HG03571 (cell line): ENCODE data around the gene HIPK2.

ENCODE experiments used
- ATAC-seq: cut with Tn5 transposase; IDR thresholded peaks from one replicate; pipeline ENCODE4 v1.9.1; 2021; ENCODE audit not compliant: unreplicated experiment

The HIPK2 gene

DNA sequence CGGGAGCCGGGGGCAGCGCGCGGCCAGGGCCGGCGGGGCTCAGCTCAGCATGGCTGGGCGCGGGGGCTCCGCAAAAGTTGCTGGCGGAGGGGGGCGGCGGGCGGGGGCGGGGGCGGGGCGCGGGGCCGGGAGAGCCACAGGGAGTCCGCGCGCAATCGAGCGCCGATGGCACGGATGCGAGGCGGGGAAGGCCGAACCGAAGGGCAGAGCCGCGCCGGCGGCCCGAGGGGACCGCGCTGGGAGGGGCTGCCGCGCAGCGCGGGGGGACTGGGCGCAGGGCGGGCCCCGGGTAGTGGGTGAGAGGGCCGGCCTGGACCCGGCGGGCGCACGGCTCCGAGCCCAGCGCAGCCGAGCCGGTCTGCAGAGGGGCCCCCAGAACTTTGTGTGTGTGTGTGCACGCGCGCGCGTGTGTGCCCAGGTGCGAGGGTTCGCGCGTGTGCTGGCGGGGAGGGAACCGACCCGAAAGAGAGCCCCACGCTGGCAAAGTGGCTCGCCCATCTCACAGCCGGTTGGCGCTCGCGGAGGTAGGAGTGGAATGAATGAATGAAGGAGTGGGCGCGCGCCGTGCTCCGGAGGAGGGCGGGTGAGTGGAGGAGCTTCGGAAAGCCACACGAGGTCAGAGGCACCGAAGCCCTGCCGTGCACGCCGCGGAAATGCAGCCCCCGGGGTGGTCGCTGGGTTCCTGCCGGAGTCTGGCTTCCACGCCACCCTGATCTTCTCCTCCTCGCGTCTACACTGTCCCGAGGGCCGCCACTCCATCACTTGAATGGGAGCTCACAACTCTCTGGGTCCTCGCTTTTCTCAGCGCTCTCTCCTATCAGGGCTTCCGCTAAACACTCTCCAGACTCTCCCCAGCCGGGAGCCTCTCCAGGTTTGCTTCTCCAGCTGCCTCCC is at the start of gene HIPK2:
HIPK2 (minus strand) TSS at position 51 of the 894 bp plus-strand sequence. CDS start 375 bp downstream, outside the sequence.
- peak; percentile 55 for ATAC-seq

DNA sequence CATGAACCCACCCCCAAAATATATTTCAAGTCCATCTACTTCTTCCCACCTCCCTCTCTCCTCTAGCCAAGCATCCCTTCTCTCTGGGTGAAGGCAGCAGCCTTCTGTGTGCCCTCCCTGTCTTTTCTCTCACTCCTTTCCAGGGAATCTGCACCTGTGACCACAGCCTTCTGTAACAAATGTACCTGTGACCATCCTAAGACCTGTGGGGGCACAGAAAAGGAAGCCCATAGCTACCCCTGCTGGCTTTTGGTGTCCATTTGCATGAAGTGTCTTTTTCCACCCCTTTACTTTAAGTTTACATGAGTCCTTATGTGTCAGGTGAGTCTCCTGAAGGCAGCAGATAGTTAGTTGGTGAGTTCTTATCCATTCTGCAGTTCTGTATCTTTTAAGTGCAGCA is 49.2 kb upstream of the HIPK2 start:
- ATAC-seq = no peak

DNA sequence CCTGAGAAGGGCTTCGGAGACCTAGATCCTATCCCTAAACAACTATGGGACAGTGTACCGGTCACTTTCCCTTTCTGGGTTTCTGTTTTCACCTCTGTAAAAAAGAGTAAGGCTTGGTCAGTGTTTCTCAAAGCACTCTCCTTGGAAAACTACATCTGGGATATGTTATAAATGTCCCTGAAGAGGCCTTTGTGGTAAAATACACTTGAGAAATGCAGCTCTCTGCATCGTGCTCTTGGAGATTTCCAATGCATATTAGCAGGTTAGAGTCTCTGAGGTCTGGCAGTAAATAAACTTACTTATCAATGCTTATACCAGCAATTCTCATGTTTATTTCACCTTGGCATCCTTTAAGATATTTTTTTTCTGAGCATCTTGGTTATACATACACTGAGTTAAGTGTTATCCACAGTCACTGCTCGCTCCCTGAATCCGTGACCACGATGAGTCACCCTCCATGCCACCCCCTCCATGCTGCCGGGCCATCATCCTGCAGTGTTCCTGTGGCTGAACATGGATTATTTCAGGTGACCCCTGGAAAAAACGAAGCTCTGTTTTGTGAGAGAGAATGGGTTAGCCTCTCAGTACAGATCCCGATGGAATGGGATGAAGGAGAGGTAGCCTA is 48.0 kb upstream of the HIPK2 start:
- ATAC-seq = no peak

DNA sequence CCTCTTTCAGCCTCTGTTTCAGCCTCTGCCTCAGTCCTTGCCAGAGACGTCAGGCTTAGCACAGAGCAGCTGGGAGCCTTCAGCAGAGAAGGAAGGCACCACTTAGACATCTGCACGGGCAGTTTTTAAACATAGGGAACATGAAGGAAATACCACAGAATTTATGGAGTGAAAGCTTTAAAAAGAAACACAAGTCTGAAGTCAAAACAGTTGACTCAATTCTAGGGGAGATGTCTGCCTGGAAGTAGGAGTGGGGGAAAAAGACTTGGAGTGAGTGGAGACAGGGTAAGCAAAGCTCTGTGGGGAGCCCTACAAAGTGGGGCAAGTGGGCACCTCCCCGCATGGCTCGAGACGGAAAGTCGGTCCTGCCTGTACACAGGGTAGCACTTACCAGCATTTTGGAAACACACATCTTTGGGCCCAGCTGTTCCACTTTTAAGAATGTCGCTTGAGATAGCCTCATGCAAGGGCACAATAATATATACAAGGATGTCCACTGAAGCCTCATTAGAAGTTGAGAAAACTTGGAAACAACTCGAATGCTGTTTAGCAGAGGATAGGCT is 46.2 kb upstream of the HIPK2 start:
- no peak for ATAC-seq

DNA sequence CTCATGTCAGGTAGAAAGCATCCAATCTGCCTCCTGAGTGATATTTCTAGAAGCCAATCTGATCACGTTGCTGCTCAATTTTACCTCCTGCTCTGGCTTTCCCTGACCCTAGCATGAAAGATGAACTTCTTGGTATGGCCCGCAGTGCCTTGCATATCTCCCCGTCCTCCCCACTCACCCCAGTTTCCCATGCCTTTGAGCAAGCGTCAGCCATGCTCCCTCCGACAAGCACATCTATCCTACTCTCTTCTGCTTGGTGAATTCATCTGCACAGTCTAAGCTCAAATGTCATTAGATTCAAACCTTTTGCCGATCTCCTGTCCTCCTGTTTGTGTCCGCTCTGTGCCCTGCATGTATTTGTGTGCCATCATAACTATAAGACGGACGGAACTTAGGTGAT is 45.1 kb upstream of the HIPK2 start:
- no peak for ATAC-seq

DNA sequence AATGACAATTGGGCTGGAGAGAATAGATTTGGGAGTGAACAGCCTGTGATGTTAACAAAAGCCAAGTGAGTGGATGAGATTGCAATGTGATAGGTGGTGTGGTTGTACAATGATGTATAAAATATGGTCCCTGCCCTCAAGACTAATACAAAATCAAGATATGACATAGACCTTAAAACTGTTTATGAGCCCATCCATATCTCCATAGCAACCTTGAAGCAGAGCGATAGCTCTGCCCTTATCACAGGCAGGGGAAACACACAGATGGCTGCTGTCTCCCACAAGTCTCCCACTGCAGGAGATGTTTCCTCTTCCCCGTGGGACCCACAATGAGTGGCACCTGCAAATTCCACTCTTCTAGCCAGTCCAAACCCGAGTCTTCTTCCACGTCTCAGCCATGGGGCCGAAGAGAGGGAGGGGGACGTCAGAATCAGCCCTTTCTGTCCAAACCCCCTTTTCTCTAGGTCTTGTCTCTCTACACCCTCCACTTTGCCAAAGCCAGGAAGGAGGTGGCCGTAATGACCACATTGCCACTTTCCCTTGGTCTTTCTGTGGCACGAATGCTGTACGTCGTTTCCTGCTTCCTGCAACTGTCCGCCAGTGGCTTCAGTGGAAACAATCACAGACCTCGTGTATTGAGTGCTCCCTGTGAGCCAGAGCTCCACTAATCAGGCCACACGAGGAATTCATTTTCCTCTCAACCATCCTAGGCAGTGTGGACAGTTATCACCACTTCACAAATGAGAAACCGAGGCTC is 43.7 kb upstream of the HIPK2 start:
- no peak for ATAC-seq

DNA sequence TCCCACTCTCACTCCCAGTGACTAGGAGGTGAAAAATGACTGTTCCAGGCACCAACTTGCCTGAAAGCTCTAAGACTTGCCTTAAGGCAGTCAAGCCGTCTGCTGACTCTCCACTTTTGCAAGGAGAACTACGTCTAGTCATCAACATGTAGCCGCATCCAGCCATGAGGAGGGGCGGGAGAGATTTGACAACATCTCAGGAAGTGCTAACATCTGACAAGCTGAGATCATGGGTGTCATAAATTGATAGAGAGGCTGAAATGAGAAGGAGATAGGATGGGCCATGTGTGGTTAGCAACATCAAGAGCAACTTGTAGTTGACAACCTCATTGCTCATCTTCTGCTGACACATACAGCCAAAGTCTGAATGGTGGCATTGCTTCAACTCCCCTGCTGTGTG is 42.3 kb upstream of the HIPK2 start:
- no peak for ATAC-seq

DNA sequence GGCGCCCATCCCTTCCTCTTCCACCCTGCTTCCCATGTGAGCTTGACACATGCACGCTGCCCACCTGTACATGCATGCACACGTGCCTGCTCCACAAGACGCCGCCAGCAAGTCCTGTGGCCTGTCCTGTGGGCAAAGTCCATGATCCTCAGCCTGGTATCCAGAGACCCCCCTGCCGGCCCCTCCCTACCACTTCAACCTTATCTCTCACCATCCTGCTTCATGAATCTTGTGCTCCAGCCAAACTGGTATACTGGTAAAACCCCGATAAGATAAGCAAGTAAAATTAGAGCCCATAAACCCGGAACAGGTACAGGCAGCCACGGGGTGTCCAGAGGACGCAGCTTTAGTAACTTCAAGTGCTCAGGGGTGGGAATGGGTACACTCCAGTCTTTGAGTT is 39.5 kb upstream of the HIPK2 start:
- no peak for ATAC-seq

DNA sequence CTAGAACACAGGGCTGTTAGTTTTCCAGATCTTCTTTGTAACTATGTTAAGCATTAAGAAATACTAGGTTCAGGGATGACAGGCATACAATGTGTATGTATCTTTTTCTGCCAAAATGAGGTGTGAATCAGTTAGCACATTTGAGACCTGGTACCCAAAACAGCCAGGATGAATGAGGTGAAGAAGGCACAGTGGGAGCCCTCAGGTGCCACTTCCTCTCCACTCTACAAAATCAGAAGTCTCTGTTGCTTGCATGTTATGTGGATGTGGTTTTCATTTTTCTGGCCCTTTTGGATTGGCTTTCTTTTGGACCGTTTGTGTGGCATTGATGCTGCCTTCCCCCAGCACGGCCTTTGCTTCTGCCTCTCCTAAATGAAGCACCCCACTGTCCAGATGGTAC is 35.9 kb upstream of the HIPK2 start:
- no peak for ATAC-seq

DNA sequence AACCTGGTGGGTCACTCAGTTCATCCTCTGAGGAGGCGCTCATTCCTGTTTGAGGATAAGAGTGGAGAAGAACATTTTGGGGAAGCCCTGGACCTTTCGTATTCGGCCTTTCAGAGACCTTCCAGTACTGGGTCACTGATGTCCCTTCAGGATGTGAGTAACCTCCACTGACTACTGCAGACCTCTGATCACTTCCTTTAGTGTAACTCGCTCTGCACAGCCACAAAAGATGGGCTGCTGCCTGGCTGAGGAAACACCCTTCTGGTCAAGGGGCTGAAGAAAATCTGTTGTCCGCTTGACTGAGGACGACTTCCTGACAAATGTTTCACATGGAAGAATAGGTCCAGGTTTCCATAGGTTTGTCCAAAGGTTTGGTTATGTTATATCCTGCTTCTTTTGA is 35.4 kb upstream of the HIPK2 start:
- no peak for ATAC-seq

DNA sequence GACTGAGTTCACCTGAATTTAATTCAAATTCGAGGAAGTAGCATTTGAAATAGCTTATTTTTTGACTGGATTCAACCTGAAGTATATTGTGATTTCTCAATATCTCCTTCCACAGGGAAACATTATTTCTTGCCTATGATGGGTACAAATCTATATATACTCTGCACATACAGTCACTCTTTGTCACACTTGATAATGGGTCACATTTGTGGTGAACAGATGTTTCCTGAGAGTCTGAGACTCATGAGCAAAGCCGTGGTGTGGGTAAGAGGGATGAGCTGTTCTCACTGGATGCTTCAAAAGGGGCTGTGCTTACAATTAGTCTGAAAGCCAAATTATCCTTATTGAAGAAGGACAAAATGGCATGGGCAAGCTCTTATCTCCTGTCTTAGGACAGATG is 33.3 kb upstream of the HIPK2 start:
- ATAC-seq = no peak

DNA sequence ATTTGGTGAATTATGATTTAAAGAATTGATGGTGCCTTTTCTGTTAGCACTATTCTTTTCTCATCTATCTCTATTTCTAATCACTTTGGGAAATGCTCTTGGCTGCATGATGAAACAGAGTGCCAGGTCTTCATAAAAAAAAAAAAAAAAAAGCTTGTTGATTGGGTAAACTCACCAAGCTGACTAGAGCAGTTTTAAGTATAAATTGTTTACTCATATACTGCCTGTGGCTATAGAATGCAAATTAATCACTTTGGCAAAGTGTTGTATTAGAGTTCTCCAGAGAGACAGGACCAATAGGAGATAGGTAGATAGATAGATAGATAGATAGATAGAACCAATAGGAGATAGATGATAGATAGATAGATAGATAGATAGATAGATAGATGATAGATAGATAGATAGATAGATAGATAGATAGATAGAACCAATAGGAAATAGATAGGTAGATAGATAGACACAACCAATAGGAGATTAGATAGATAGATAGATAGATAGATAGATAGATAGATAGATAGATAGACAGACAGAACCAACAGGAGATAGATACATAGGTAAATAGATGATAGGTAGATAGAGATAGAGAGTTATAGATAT is 31.1 kb upstream of the HIPK2 start:
- no peak for ATAC-seq

DNA sequence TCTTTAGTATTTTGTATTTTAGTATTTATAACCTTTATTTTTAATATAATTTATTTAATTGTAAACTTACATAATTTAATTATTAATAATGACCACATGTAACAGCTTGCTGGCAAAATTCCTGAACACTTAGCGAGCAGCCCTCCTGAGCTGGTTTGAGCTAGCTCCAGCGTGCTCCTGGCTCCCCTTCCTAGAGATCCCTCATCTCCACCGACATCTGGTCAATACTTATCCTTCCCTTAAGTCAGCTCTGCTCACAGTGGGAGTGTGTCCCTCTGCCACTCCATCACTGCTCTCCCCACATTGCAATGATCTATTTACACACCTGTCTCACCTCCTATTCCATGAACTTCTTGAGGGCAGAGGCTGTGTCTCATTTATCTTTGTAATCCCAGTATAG is 30.6 kb upstream of the HIPK2 start:
- ATAC-seq = no peak

DNA sequence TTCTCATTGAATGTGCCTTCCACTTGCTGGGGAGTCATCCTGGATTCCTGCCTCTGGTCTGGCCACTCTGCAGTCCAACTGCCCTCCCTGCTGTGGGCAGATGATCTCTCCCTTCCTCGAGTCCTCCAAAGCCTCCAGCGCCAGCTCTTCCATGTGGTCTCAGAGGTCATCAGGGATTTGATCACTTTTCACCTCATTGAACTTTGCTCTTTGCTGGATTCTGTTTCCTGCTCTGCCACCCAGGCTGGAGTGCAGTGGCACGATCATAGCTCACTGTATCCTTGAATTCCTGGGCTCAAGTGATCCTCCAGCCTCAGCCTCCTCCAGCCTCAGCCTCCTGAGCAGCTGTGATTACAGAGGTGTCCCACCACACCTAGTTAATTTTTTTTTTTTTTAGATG is 29.2 kb upstream of the HIPK2 start:
- ATAC-seq = no peak

DNA sequence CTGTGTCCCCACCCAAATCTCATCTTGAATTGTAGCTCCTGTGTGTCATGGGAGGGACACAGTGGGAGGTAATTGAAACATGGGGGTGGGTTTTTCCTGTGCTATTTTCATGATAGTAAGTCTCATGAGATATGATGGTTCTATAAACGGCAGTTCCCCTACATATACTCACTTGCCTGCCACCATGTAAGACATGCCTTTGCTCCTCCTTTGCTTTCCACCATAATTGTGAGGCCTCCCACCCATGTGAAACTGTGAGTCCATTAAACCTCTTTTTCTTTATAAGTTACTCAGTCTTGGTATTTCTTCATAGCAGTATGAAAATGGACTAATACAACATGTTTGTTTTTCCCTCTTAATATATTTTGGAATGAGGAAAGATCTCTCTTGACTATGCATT is 26.8 kb upstream of the HIPK2 start:
- ATAC-seq = no peak

DNA sequence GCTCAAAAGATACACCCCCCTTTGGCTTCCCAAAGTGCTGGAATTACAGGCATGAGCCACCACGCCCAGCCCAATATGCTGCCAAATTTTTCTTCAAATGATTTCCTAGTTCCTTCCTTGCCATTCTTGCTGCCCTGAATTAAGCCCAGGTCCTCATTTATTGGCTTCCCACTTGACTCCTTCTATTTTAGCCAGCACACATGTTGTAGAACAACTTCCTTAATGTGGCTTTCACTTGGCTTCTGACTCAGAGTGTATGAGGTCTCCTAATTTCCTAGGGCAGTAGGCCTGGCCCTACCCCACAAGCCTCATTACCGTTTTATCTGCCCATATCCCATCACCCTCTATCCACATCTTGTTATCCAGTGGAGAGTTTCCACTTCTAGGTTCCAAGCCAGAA is 21.8 kb upstream of the HIPK2 start:
- ATAC-seq = no peak

DNA sequence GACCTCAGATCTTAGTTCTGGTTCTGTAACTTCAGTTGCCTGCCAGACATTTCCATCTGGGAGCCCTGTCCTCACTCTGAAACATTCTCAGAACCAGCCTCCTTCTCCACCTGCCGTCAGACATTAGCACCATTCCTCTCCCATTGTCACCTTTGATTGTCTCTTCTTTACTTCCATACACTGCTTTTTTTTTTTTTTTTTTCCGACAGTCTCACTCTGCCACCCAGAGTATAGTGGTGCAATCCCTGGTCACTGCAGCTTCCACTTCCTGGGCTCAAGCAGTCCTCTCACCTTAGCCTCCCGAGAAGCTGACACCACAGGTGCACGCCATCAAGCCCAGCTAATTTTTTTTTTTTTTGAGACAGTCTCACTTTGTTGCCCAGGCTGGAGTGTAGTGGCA is 21.1 kb upstream of the HIPK2 start:
- no peak for ATAC-seq

DNA sequence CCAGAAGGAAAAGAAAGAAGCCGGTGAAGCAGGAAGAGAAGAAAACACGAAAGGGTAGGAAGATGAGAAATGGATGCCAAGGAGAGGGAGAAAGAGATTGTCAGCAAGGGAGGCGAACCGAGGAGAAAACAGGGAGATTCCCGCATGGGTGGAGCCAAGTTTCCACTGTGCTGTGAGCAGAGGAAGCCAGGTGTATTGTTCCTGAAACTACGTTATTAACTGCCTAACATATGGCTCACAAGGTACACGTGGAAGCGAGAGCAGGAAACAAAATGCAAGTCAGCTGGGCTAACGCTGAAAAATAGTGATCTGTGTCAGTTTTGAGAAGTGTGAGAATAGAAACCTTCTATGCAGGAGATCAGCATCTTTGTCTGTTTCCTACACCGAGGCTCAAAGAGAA is 20.4 kb upstream of the HIPK2 start:
- ATAC-seq = no peak

DNA sequence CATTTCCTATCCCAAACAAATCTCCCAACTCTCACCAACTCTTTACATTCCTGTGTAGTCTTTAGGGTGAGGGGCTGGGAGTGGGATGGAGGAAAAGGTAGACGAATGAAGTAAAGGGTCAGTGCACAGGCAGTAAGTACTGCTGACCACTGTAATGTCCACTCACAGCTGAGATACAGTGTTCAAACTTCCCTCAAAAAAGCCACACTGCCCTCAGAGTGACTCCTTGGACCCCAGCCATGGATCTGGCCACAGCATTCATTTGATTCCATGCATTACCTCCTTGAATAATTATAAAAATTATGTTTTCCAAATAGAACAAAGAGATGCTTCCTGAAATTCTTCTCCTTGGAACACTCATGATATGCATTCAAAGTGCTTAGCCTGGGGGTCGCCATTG is 19.8 kb upstream of the HIPK2 start:
- ATAC-seq = no peak

DNA sequence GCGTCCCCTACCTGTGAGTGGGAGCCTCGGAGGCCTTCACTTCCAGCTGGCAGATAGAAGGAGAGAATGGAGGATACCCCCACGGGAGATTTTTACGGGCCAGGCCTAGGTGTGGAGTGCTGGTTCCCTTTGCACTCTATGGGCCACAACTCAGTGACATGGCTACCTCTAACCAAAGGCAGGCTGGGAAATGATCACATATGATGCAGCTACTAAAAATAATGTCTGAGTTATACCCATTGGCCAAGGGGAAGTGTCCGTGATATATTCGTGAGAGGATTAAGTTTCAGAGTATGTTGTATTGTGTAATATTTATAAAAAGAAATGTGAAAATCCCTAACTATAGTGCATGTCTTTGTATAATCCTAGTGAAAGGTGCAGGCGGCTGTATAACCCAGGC is 13.5 kb upstream of the HIPK2 start:
- ATAC-seq = no peak

DNA sequence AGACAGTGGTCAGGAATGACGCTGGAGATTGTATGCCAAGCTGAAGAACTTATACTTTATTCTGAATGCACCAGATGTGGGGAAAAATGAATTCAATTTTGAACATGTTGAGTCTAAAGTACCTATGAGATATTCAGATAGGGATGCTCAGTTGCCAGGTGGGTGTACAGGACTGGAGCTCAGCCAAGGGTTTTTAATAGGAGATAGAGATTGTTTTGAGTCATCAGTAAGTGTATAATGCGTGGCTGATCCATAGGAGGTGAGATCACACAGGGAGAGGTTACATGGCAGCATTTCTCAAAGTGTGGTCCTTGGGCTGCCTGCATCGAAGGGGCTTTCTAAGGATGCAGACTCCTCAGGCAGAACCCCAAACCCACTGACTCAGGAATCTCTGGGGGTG is 6.8 kb upstream of the HIPK2 start:
- ATAC-seq = no peak
